SJSA1 (cell line): ENCODE results near the gene C11orf21. TPM values are rescaled to one million over a fixed set of nuclear protein-coding genes. Genes with fewer than 3 reads are reported as not detected.
"Not testable (repeated sequence)": the region's sequence is repeated elsewhere in the genome, so short reads cannot be mapped to it uniquely, and the experiment has no call there.

ENCODE experiments used
- DNase-seq, 2 experiments: peaks; one replicate each; pipeline ENCODE4 v3.0.0-alpha.2; 2015 to 2020; ENCODE audit warnings: low spot score in 2 of 2, low read depth in 1 of 2
- H3K27ac ChIP-seq: fragments of 250-450 bp; sonication (Bioruptor Pico); 2 replicates; pipeline ENCODE4 v1.5.1; 2020; ENCODE audit warnings: mild to moderate bottlenecking, moderate library complexity
- H3K27me3 ChIP-seq: fragments of 250-450 bp; sonication (Bioruptor Pico); replicated peaks from 2 replicates; pipeline ENCODE4 v1.5.1; 2020; ENCODE audit warnings: mild to moderate bottlenecking, moderate library complexity
- H3K36me3 ChIP-seq: fragments of 250-450 bp; sonication (Bioruptor Pico); 2 replicates; pipeline ENCODE4 v1.5.1; 2020; ENCODE audit warnings: mild to moderate bottlenecking
- H3K4me1 ChIP-seq: fragments of 250-450 bp; sonication (Bioruptor Pico); replicated peaks from 2 replicates; pipeline ENCODE4 v1.6.1; 2021; ENCODE audit warnings: mild to moderate bottlenecking
- H3K4me3 ChIP-seq: fragments of 250-450 bp; sonication (Bioruptor Pico); 2 replicates; pipeline ENCODE4 v1.5.1; 2020; ENCODE audit warnings: mild to moderate bottlenecking
- H3K9me3 ChIP-seq: fragments of 250-450 bp; sonication (Bioruptor Pico); replicated peaks from 2 replicates; pipeline ENCODE4 v1.5.1; 2020; ENCODE audit warnings: mild to moderate bottlenecking
- total RNA-seq: library from RNA; depleted of rRNA; stranded (reverse); fragments of >200 nt; shearing (Covaris generic); gene quantifications from 2 replicates; pipeline ENCODE4 v1.2.3, GENCODE V29; 2014; rRNA removed

C11orf21 gene
- total RNA-seq = 0.11 TPM in 1 of 2 replicates, not detected in the other

DNA sequence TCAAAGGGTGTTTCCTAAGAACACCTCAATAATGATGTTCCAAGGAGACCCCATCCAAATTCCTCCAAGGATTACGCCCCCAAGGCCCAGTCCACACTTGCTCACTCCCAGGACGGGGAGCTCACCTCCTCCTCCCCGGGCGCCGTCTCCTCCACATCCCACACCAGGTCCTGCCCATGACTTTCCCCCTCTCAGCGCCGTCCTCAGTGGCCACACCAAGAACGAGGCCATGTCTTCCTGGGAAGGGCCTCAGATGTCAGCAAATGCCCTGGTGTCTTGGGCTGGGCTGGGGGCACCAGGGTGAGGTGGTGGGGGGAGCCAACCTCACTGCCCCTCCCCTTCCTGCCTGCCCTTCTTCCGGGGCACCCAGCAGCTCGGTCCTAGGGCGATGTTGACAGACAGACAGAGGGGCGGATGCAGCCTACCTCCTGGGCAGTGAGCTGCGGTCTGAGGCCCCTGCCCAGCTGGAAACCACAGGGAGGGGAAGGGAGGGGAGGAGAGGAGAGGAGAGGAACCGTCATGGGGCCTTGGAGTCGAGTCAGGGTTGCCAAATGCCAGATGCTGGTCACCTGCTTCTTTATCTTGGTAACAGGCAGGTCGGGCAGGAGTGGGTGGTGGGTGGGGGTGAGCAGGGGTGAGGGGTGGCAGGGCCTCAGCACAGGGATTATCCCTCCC lies at the start of gene C11orf21, which contains the start of gene TSPAN32:
TSS of gene C11orf21 (minus strand) at position 288 of the 675 bp plus-strand sequence. CDS start at position 178, 110 bp downstream.
TSS of gene TSPAN32 (plus strand) at position 383 of the 675 bp plus-strand sequence. CDS start at position 520, 137 bp downstream.
- DNase-seq = peak in 1 of 2 experiments; percentile 57
- no peak within 1 kb of the TSS for H3K4me3 ChIP-seq
- no peak within 1 kb of the TSS for H3K27ac ChIP-seq
- peaks cover 46% of the 10 kb centered on the region for H3K4me1 ChIP-seq
- no peaks in the 10 kb centered on the region for H3K36me3 ChIP-seq
- no peaks in the 10 kb centered on the region for H3K9me3 ChIP-seq
- H3K27me3 ChIP-seq = no peaks in the 10 kb centered on the region

DNA sequence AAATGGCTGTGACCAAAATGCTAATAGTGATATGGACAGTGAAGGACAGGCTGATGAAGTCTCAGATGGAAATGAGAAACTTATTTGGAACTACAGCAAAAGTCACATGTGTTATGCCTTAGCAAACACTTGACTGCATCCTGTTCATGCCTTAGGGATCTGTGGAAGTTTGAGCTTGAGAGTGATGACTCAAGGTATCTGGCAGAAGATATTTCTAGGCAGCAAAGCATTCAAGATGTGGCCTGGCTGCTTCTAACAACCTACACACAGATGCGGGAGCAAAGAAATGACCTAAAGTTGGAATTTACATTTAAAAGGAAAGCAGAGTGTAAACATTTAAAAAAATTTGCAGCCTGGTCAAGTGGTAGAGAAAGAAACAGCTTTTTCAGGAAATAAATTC lies 47.3 kb upstream of the C11orf21 start:
- Histone ChIP-seq H3K27me3 (no peaks in the 10 kb centered on the region), H3K36me3 (no peaks in the 10 kb centered on the region), H3K9me3 (peaks cover 27% of the 10 kb centered on the region), H3K27ac (no peak overlapping the region), H3K4me3 (no peak overlapping the region), H3K4me1 (no peaks in the 10 kb centered on the region)
- no peak for DNase-seq

DNA sequence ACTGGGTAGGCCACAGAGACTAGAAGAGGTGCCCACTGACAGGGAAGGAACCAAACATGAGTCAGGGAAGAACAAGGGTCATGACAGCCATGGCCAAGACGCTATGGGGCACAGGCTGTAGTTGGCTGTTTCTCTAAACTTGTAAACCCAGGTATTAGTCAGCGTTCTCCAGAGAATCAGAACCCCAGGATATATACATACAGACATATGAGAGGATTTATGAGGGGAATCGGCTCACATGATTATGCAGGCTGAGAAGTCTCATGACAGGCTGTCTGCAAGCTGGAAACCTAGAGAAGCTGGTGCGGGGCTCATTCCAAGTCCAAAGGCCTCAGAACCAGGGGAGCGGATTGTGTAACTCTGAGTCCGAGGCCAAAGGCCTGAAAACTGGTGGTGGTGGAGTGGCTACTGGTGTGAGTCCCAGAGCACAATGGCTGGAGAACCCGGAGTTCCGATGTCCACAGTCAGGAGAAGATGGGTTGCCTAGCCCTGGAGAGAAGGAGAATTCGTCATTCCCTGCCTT lies 45.7 kb upstream of the C11orf21 start:
- Histone ChIP-seq H3K9me3 (peaks cover 27% of the 10 kb centered on the region), H3K27ac (no peak overlapping the region), H3K36me3 (no peaks in the 10 kb centered on the region), H3K27me3 (no peaks in the 10 kb centered on the region), H3K4me1 (no peaks in the 10 kb centered on the region), H3K4me3 (no peak overlapping the region)
- DNase-seq = no peak

DNA sequence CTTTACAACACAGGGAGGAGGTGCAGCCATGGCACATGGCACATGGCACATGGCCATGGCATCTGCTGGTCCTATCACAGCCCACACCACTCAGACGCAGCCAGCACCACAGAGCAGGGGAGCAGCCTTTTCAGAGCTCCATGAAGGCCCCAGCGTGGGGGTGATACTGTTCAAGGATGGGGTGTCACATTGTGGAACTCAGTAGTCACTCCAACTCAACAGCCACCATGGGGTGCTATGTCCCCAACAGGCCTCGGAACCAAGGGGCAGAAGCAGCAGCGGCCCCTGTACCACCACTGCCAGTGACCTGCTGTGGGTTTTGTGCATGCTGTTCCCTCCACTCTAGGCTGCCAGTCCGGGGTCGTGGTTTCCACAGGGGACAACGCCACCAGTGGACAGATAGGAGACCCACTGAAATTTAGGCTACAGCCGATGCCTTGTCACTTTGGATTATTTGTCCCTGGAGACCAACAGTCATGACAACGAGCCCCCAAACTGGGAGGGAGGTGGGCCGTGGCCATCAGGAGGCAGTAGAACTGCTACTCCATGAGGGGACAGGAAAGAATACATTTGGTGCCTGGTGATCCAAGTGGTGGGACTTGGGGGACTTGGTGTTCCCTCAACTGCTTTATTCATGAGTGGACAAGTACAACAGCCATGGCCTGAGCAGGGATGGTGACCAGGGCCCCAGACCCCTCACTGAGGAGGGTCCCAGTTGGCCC lies 45.0 kb upstream of the C11orf21 start:
- Histone ChIP-seq H3K27ac (no peak overlapping the region), H3K4me3 (no peak overlapping the region), H3K36me3 (no peaks in the 10 kb centered on the region), H3K9me3 (peaks cover 27% of the 10 kb centered on the region), H3K27me3 (no peaks in the 10 kb centered on the region), H3K4me1 (no peaks in the 10 kb centered on the region)
- no peak for DNase-seq

DNA sequence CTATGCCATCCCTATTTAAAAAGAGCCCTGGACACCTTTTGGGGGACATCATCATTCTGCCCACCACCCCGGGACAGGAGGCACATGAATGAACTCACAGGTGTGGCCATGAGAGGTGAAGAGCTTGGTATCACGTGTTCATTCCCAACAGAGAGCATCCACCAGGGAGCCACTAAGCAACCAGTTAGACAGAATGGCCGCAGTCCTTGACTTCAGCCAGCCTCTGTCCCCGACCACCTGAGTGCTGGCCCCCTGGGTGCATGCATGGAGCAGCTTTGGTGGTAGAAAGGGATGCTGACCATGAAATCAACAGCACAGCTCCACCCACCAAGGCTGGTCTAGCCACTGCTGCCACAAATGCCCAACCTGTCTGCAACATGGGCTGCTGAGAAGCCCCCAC lies 44.3 kb upstream of the C11orf21 start:
- Histone ChIP-seq H3K27ac (no peak overlapping the region), H3K9me3 (peaks cover 27% of the 10 kb centered on the region), H3K36me3 (no peaks in the 10 kb centered on the region), H3K4me1 (no peaks in the 10 kb centered on the region), H3K4me3 (no peak overlapping the region), H3K27me3 (no peaks in the 10 kb centered on the region)
- DNase-seq = no peak

DNA sequence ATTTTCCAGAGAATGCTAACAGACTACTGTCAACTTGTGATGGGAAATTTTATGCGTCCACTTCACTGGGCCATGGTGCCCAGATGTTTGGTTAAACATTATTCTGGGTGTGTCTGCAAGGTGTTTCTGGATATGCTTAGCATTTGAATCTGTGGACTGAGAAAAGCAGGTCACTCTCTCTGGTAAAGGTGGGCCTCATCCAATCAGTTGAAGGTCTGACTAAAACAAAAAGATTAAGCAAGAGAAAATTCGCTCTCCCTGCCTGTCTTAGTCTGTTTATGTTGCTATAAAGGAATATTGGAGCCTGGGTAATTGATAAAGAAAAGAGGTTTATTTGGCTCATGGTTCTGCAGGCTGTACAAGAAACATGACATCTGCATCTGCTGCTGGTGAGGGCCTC lies 43.3 kb upstream of the C11orf21 start:
- Histone ChIP-seq H3K27ac (no peak overlapping the region), H3K27me3 (no peaks in the 10 kb centered on the region), H3K4me1 (no peaks in the 10 kb centered on the region), H3K36me3 (no peaks in the 10 kb centered on the region), H3K9me3 (peaks cover 24% of the 10 kb centered on the region), H3K4me3 (no peak overlapping the region)
- no peak for DNase-seq

DNA sequence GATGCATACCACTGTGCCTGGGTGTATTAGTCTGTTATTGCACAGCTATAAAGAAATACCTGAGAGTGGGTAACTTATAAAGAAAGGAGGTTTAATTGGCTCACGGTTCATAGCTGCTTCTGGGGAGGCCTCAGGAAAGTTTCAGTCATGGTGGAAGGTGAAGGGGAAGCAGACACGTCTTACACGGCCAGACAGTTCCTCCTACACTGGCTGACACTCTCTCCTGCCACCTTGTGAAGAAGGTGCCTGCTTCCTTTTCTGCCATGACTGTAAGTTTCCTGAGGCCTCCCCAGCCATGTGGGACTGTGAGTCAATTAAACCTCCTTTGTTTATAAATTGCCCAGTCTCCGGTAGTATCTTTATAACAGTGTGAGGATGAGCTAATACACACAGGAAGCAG lies 41.8 kb upstream of the C11orf21 start:
- no peak for DNase-seq
- no peak overlapping the region for H3K4me3 ChIP-seq
- peaks cover 8% of the 10 kb centered on the region for H3K9me3 ChIP-seq
- no peaks in the 10 kb centered on the region for H3K36me3 ChIP-seq
- H3K27ac ChIP-seq = no peak overlapping the region
- no peaks in the 10 kb centered on the region for H3K4me1 ChIP-seq
- no peaks in the 10 kb centered on the region for H3K27me3 ChIP-seq

DNA sequence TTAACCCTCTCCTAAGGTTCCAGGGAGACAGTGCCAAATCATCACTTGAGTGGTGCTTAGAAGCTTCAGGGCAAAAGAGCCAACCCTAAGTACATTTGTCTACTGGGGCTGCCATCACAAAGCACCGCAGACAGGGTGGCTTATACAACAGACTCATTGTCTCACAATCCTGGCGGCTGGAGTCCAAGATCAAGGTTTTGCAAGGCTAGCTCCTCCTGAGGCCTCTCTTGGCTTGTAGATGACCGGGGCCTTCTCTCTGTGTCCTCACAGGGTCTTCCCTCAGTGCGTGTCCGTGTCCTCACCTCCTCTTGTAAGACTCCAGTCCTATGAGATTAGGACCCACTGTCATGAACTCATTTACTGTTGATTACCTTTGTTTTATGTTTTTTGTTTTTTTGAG lies 41.3 kb upstream of the C11orf21 start:
- Histone ChIP-seq H3K36me3 (no peaks in the 10 kb centered on the region), H3K4me1 (no peaks in the 10 kb centered on the region), H3K27ac (no peak overlapping the region), H3K27me3 (no peaks in the 10 kb centered on the region), H3K9me3 (peaks cover 7% of the 10 kb centered on the region), H3K4me3 (no peak overlapping the region)
- DNase-seq = no peak

DNA sequence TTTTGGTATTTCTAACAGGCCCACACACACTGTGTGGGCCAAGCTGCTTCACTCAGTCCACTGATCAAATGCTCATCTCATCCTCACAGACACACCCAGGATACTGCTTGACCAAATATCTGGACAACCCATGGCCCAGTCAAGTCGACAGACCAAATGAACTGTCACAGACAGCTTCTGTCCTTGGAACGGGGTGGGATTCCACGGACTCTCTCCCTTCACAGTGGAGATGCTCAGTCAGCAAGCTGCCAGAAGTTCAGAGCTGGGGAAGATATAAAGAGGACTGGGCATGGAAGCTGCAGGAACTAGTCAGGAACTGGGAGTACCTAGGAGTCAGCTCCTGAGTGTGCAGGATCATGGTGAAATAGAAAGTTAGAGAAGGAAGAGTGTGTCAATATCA lies 40.8 kb upstream of the C11orf21 start:
- peaks cover 3% of the 10 kb centered on the region; the same call in 1 of the 2 replicates for H3K27me3 ChIP-seq
- peaks cover 7% of the 10 kb centered on the region for H3K9me3 ChIP-seq
- no peak overlapping the region for H3K27ac ChIP-seq
- H3K4me1 ChIP-seq = no peaks in the 10 kb centered on the region
- DNase-seq = no peak
- H3K4me3 ChIP-seq = no peak overlapping the region
- no peaks in the 10 kb centered on the region for H3K36me3 ChIP-seq

DNA sequence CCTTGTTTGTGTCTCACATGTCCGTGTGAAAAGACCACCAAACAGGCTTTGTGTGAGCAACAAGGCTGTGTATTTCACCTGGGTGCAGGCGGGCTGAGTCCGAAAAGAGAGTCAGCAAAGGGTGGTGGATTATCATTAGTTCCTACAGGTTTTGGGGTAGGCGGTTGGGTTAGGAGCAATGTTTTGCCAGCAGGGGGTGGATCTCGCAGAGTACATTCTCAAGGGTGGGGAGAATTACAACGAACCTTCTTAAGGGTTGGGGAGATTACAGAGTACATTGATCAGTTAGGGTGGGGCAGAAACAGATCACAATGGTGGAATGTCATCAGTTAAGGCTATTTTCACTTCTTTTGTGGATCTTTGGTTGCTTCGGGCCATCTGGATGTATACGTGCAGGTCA lies 37.0 kb upstream of the C11orf21 start:
- DNase-seq, H3K9me3 ChIP-seq, H3K27me3 ChIP-seq, H3K4me3 ChIP-seq, H3K36me3 ChIP-seq, H3K4me1 ChIP-seq, H3K27ac ChIP-seq: not testable (repeated sequence)

DNA sequence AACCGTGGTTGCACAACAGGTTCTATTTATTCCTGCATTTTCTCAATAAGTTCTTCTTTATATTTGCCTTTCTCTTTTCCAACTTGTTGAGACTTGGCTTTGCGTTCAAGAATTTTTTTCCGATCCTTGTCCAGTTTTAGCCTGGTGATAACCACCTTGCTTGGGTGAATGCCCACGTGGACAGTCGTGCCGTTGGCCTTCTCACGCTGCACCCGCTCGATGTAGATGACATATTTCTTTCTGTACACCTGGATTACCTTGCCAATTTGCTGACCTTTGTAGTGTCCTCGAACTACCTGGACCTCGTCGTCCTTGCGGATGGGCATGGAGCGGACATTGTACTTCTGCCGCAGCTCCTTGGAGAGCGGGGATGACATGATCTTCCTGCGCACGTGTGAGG lies 33.6 kb upstream of the C11orf21 start:
- H3K27me3 ChIP-seq, H3K4me1 ChIP-seq, H3K36me3 ChIP-seq, H3K27ac ChIP-seq, DNase-seq, H3K4me3 ChIP-seq: not testable (repeated sequence)
- peaks cover 13% of the 10 kb centered on the region for H3K9me3 ChIP-seq

DNA sequence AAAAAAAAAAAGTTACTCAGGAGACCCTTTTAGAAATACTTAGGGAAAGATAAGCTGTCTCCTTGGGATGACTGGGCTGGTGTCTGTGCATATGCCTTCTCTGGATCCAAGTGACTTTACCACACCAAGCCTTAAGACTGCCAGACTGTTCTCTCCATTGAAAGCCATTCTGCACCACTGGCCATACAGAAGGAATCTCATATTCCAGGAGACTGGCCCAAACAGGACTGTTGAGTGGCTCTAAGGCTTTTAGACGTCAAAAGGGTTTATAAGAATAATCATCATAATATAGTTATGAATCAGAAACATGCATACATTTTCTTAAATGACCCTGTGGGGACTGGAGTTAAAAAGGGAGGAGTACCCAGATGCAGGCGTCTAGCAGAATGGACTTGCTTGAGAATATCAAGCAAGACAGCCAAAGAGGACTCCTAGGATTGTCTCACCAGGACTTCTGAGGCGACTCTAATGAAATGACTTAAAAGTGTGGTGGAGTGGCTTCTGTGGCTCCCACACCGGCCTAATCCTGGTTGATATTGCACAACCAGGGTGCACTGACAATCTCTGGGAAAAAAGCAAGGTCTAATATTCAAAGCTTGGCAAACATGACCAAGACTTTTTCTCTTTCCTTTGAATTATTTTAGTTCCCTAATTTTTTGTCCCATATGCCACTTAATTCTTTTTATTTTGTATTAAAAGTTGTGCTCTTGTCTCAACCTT lies 31.9 kb upstream of the C11orf21 start:
- not testable (repeated sequence) for H3K27ac ChIP-seq

DNA sequence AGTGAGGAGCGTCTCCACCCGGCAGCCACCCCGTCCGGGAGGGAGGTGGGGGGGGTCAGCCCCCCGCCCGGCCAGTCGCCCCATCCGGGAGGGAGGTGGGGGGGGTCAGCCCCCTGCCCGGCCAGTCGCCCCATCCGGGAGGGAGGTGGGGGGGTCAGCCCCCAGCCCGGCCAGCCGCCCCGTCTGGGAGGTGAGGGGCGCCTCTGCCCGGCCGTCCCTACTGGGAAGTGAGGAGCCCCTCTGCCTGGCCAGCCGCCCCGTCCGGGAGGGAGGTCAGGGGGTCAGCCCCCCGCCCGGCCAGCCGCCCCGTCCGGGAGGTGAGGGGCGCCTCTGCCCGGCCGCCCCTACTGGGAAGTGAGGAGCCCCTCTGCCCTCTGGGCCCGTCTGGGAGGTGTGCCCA lies 30.9 kb upstream of the C11orf21 start:
- H3K27ac ChIP-seq, H3K4me1 ChIP-seq, H3K4me3 ChIP-seq, H3K27me3 ChIP-seq, H3K36me3 ChIP-seq, DNase-seq: not testable (repeated sequence)
- peaks cover 14% of the 10 kb centered on the region for H3K9me3 ChIP-seq

More for the DNA sequence above, 31.9 kb upstream of the C11orf21 start:
- not testable (repeated sequence) for H3K36me3 ChIP-seq, H3K4me3 ChIP-seq, H3K4me1 ChIP-seq, H3K27me3 ChIP-seq, DNase-seq
- H3K9me3 ChIP-seq = peaks cover 14% of the 10 kb centered on the region

DNA sequence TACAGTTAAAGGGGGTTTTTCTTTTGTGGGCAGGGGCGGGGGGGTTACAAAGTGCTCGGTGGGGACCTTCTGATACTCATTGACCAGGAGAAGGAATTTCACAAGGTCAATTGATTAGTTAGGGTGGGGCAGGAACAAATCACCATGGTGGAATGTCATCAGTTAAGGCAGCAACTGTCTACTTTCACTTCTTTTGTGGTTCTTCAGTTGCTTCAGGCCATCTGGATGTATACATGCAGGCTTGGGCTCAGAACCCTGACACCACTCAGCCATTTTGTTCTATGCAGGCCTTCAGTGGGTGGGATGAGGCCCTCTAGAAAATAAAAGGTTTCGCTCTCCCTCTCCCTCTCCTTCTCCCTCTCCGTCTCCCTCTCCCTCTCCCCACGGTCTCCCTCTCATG lies 29.7 kb upstream of the C11orf21 start:
- H3K4me3 ChIP-seq = no peak overlapping the region
- DNase-seq = no peak
- H3K36me3 ChIP-seq = no peaks in the 10 kb centered on the region
- no peaks in the 10 kb centered on the region for H3K27me3 ChIP-seq
- no peak overlapping the region for H3K27ac ChIP-seq
- peaks cover 14% of the 10 kb centered on the region for H3K9me3 ChIP-seq
- H3K4me1 ChIP-seq = no peaks in the 10 kb centered on the region
